K562 (cell line): ENCODE data around the gene ILF3. TPM values are rescaled to one million over a fixed set of nuclear protein-coding genes. Genes with fewer than 3 reads are reported as not detected.

Source experiments
- CBFB ChIP-seq: sonication (generic); formaldehyde crosslinking; IDR thresholded peaks from 2 replicates; pipeline ENCODE4 v1.4.0; 2020; ENCODE audit warnings: mild to moderate bottlenecking, missing genetic modification reagents
- CREB1 ChIP-seq, 2 experiments: sonication (generic) in 1 of 2; formaldehyde crosslinking in 1 of 2; IDR thresholded peaks; 2 replicates each; pipeline versions ENCODE4 v1.6.1 to v1.8.0; 2012 to 2022; ENCODE audit warnings: inconsistent platforms in 1 of 2, mild to moderate bottlenecking in 1 of 2, missing genetic modification reagents in 1 of 2, moderate library complexity in 1 of 2
- CTBP1 ChIP-seq: fragments of 450-650 bp; IDR thresholded peaks from 2 replicates; pipeline ENCODE4 v1.6.1; 2016; ENCODE audit warnings: borderline replicate concordance
- KAT7 ChIP-seq: sonication (generic); formaldehyde crosslinking; IDR thresholded peaks from 2 replicates; pipeline ENCODE4 v1.8.0; 2022; ENCODE audit warnings: missing genetic modification reagents, mild to moderate bottlenecking, borderline replicate concordance
- MTA1 ChIP-seq: fragments of 450-650 bp; IDR thresholded peaks from 2 replicates; pipeline ENCODE4 v1.6.1; 2017; ENCODE audit warnings: borderline replicate concordance
- SMARCA4 ChIP-seq: fragments of 450-650 bp; IDR thresholded peaks from 2 replicates; pipeline ENCODE4 v1.6.1; 2016
- TBP ChIP-seq: optimal IDR thresholded peaks from 2 replicates; pipeline ENCODE3; 2011; ENCODE audit warnings: low read depth, low read length, improper control_type of control experiment
- ZC3H11A ChIP-seq: IDR thresholded peaks from 2 replicates; pipeline ENCODE4 v1.6.1; 2012; ENCODE audit warnings: low read depth, low read length, improper control_type of control experiment
- ZKSCAN8 ChIP-seq: fragments of 200-800 bp; sonication (Bioruptor generic); IDR thresholded peaks from 2 replicates; pipeline ENCODE4 v1.6.1; 2016; ENCODE audit warnings: missing genetic modification characterization, missing compliant biosample characterization
- ZNF696 ChIP-seq: fragments of 250-450 bp; sonication (Bioruptor Pico); conservative IDR thresholded peaks from 2 replicates; pipeline ENCODE4 v1.4.0; 2020; ENCODE audit warnings: mild to moderate bottlenecking, moderate library complexity
- polyA plus RNA-seq, 8 experiments: library from polyadenylated mRNA; depleted of rRNA in 4 of 8; stranded (reverse) in 5 of 8; unstranded in 3 of 8; fragments of >200 nt; fragmentation: Nextera tagmentation in 2 of 8; fragmentation: Illumina TruSeq in 1 of 8; extraction: Ambion mirVana in 2 of 8; extraction: Trizol in 1 of 8; gene quantifications; 2 replicates each; pipeline versions ENCODE4 v1.2.1 to v1.2.3, GENCODE V29; 2011 to 2014; ENCODE audit warnings: inconsistent platforms in 1 of 8, missing spikeins in 1 of 8
- total RNA-seq, 7 experiments: library from RNA; depleted of rRNA in 6 of 7; stranded (reverse); fragments of >200 nt in 6 of 7; fragmentation: Illumina TruSeq in 2 of 7; extraction: Trizol in 2 of 7; gene quantifications; 2 replicates each; pipeline versions ENCODE4 v1.2.1 to v1.2.3, GENCODE V29; 2011 to 2021; ENCODE audit warnings: low replicate concordance in 1 of 7
- TF ChIP-seq, protein P1 (sequence below): fragments of 250-450 bp; sonication (Bioruptor Pico); IDR thresholded peaks from 2 replicates; pipeline ENCODE4 v1.8.0; 2022; ENCODE audit warnings: moderate library complexity, mild to moderate bottlenecking, inconsistent platforms
- TF ChIP-seq, protein P2 (sequence below), 2 experiments: IDR thresholded peaks; 2 replicates each; pipeline ENCODE4 v1.6.1; 2012; ENCODE audit warnings: improper control_type of control experiment in 2 of 2, low read depth in 2 of 2, low read length in 2 of 2, borderline replicate concordance in 1 of 2
- TF ChIP-seq, protein P3 (sequence below): fragments of 200-400 bp; formaldehyde crosslinking; IDR thresholded peaks from 2 replicates; pipeline ENCODE4 v1.6.1; 2017; ENCODE audit warnings: mild to moderate bottlenecking, low read depth, low read length, moderate library complexity
- TF ChIP-seq, protein P4 (sequence below): fragments of 450-650 bp; IDR thresholded peaks from 2 replicates; pipeline ENCODE4 v1.6.1; 2017; ENCODE audit warnings: antibody characterized with exemption, mild to moderate bottlenecking
- TF ChIP-seq, protein P5 (sequence below): fragments of 250-450 bp; sonication (Bioruptor Pico); IDR thresholded peaks from 2 replicates; pipeline ENCODE4 v1.4.0; 2020; ENCODE audit warnings: mild to moderate bottlenecking

The ILF3 gene
- total and polyA plus RNA-seq, 9 of the 15 experiments (the other 6 are each of a cell fraction or from before 2014, with no cell fraction given): 26.0 to 453 (median 175) TPM

DNA sequence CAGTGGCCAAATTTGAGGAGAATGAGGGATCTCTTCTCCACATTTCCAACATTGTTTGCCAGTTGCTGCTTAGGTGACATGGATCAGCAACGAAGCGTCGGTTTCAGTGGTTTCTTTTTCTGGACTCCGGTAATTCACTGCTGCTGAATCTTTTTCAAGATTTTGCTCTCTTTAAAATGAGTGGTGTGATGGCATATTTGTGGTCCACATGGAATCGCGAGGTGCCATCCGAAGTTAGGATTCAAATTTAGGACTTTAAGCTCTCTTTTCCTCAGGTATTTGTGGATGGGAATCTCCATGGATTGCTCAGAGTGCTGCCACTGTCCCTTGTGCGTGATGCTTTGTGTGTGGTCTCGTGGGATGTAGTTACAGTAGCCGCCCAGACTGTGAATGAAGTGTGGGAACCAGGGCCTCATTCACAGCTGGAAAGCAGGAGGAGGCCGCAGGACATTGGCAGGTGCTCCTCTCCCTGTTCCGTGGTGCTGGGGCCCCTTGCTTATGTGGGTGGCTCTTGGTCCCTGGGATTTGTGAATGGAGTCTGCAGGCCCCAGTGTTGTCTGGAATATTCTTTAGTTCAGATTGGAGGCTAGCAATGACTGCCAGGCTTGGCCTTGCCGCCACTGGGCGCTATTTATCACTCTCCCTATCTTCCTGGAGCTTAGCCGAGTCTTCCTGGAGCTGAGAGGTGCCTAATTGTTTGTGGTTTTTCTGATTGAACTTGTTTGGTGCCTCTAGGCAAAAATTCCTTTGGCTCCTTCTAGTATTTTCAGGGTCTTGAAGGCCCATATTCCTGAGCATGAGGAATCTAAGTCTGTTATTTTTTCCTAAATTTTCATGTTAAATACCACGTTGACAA lies 1.5 kb downstream of the ILF3 start (continued):
- no peak for TF ChIP-seq CREB1 (IDR thresholded peaks at IDR 0.05)
- TF ChIP-seq CREB1 (CRISPR knock-in tag; IDR thresholded peaks at IDR 0.05): no peak
- no peak for TF ChIP-seq MTA1
- TF ChIP-seq, protein P1, sequence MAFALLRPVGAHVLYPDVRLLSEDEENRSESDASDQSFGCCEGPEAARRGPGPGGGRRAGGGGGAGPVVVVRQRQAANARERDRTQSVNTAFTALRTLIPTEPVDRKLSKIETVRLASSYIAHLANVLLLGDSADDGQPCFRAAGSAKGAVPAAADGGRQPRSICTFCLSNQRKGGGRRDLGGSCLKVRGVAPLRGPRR (CRISPR knock-in tag): no peak
- TF ChIP-seq, protein P2, sequence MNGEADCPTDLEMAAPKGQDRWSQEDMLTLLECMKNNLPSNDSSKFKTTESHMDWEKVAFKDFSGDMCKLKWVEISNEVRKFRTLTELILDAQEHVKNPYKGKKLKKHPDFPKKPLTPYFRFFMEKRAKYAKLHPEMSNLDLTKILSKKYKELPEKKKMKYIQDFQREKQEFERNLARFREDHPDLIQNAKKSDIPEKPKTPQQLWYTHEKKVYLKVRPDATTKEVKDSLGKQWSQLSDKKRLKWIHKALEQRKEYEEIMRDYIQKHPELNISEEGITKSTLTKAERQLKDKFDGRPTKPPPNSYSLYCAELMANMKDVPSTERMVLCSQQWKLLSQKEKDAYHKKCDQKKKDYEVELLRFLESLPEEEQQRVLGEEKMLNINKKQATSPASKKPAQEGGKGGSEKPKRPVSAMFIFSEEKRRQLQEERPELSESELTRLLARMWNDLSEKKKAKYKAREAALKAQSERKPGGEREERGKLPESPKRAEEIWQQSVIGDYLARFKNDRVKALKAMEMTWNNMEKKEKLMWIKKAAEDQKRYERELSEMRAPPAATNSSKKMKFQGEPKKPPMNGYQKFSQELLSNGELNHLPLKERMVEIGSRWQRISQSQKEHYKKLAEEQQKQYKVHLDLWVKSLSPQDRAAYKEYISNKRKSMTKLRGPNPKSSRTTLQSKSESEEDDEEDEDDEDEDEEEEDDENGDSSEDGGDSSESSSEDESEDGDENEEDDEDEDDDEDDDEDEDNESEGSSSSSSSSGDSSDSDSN (IDR thresholded peaks at IDR 0.05; ENCODE audit: borderline replicate concordance in 1 of 2, low read depth in 2 of 2, low read length in 2 of 2): no peak
- TF ChIP-seq CBFB (CRISPR knock-in tag): no peak
- TF ChIP-seq, protein P3, sequence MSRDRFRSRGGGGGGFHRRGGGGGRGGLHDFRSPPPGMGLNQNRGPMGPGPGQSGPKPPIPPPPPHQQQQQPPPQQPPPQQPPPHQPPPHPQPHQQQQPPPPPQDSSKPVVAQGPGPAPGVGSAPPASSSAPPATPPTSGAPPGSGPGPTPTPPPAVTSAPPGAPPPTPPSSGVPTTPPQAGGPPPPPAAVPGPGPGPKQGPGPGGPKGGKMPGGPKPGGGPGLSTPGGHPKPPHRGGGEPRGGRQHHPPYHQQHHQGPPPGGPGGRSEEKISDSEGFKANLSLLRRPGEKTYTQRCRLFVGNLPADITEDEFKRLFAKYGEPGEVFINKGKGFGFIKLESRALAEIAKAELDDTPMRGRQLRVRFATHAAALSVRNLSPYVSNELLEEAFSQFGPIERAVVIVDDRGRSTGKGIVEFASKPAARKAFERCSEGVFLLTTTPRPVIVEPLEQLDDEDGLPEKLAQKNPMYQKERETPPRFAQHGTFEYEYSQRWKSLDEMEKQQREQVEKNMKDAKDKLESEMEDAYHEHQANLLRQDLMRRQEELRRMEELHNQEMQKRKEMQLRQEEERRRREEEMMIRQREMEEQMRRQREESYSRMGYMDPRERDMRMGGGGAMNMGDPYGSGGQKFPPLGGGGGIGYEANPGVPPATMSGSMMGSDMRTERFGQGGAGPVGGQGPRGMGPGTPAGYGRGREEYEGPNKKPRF: no peak
- TF ChIP-seq KAT7 (CRISPR knock-in tag): no peak
- no peak for TF ChIP-seq ZNF696
- peak; percentile 14 for TF ChIP-seq TBP
- peak; percentile 56; the same call in 1 of the 2 replicates for TF ChIP-seq SMARCA4
- TF ChIP-seq, protein P4, sequence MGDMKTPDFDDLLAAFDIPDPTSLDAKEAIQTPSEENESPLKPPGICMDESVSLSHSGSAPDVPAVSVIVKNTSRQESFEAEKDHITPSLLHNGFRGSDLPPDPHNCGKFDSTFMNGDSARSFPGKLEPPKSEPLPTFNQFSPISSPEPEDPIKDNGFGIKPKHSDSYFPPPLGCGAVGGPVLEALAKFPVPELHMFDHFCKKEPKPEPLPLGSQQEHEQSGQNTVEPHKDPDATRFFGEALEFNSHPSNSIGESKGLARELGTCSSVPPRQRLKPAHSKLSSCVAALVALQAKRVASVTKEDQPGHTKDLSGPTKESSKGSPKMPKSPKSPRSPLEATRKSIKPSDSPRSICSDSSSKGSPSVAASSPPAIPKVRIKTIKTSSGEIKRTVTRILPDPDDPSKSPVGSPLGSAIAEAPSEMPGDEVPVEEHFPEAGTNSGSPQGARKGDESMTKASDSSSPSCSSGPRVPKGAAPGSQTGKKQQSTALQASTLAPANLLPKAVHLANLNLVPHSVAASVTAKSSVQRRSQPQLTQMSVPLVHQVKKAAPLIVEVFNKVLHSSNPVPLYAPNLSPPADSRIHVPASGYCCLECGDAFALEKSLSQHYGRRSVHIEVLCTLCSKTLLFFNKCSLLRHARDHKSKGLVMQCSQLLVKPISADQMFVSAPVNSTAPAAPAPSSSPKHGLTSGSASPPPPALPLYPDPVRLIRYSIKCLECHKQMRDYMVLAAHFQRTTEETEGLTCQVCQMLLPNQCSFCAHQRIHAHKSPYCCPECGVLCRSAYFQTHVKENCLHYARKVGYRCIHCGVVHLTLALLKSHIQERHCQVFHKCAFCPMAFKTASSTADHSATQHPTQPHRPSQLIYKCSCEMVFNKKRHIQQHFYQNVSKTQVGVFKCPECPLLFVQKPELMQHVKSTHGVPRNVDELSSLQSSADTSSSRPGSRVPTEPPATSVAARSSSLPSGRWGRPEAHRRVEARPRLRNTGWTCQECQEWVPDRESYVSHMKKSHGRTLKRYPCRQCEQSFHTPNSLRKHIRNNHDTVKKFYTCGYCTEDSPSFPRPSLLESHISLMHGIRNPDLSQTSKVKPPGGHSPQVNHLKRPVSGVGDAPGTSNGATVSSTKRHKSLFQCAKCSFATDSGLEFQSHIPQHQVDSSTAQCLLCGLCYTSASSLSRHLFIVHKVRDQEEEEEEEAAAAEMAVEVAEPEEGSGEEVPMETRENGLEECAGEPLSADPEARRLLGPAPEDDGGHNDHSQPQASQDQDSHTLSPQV: no peak
- TF ChIP-seq CTBP1: peak; percentile 9; the same call in 1 of the 2 replicates
- TF ChIP-seq, protein P5, sequence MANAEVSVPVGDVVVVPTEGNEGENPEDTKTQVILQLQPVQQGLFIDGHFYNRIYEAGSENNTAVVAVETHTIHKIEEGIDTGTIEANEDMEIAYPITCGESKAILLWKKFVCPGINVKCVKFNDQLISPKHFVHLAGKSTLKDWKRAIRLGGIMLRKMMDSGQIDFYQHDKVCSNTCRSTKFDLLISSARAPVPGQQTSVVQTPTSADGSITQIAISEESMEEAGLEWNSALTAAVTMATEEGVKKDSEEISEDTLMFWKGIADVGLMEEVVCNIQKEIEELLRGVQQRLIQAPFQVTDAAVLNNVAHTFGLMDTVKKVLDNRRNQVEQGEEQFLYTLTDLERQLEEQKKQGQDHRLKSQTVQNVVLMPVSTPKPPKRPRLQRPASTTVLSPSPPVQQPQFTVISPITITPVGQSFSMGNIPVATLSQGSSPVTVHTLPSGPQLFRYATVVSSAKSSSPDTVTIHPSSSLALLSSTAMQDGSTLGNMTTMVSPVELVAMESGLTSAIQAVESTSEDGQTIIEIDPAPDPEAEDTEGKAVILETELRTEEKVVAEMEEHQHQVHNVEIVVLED (CRISPR knock-in tag): no peak
- TF ChIP-seq ZC3H11A: no peak
- no peak for TF ChIP-seq ZKSCAN8 (CRISPR knock-in tag)
